GM12878 (cell line): ENCODE results near the gene RACK1. TPM values are rescaled to one million over a fixed set of nuclear protein-coding genes. Genes with fewer than 3 reads are reported as not detected.

ENCODE experiments used
- BHLHE40 ChIP-seq, 2 experiments: fragments of 450-650 bp in 1 of 2; IDR thresholded peaks; 2 replicates each; pipeline ENCODE4 v1.6.1; 2011 to 2017; ENCODE audit warnings: low read depth in 2 of 2, borderline replicate concordance in 1 of 2, improper control_type of control experiment in 1 of 2, low read length in 1 of 2, mild to moderate bottlenecking in 1 of 2
- IKZF2 ChIP-seq, 2 experiments: fragments of 450-650 bp; IDR thresholded peaks; 2 replicates each; pipeline ENCODE4 v1.6.1; 2017; ENCODE audit warnings: mild to moderate bottlenecking in 2 of 2, moderate library complexity in 2 of 2
- MXI1 ChIP-seq: fragments of 150-350 bp; IDR thresholded peaks from 2 replicates; pipeline ENCODE4 v1.6.1; 2011; ENCODE audit warnings: low read depth, mild to moderate bottlenecking, inconsistent platforms, low read length, improper control_type of control experiment
- NRF1 ChIP-seq: conservative IDR thresholded peaks from 2 replicates; pipeline ENCODE4 v1.6.1; 2011; ENCODE audit warnings: mild to moderate bottlenecking, low read depth, low read length, improper control_type of control experiment
- SUZ12 ChIP-seq: fragments of 200-600 bp; sonication (generic); IDR thresholded peaks from one replicate; pipeline ENCODE4 v1.6.1; 2018; ENCODE audit warnings: antibody characterized with exemption, mild to moderate bottlenecking; ENCODE audit not compliant: unreplicated experiment
- TBL1XR1 ChIP-seq: IDR thresholded peaks from 2 replicates; pipeline ENCODE4 v1.6.1; 2012; ENCODE audit warnings: low read depth, low read length, improper control_type of control experiment
- polyA plus RNA-seq, 11 experiments: library from polyadenylated mRNA; depleted of rRNA in 4 of 11; unstranded in 6 of 11; stranded (reverse) in 5 of 11; fragments of >200 nt; fragmentation: Nextera tagmentation in 4 of 11; fragmentation: Illumina TruSeq in 1 of 11; extraction: Ambion mirVana in 4 of 11; extraction: Trizol in 1 of 11; gene quantifications; 1 replicate in 1 of 11; 2 replicates in 10 of 11; pipeline versions ENCODE4 v1.2.1 to v1.2.3, GENCODE V29; 2011 to 2016; ENCODE audit warnings: inconsistent platforms in 2 of 11, missing spikeins in 2 of 11, low read depth in 1 of 11
- total RNA-seq, 4 experiments: library from RNA; depleted of rRNA in 3 of 4; stranded (reverse); fragments of >200 nt in 3 of 4; fragmentation: Illumina TruSeq in 1 of 4; extraction: Trizol in 1 of 4; gene quantifications; 2 replicates each; pipeline versions ENCODE4 v1.2.1 to v1.2.3, GENCODE V29; 2013 to 2021
- TF ChIP-seq, protein P1 (sequence below): fragments of 450-650 bp; IDR thresholded peaks from 2 replicates; pipeline ENCODE4 v1.6.1; 2017; ENCODE audit warnings: mild to moderate bottlenecking, moderate library complexity
- TF ChIP-seq, protein P2 (sequence below): fragments of 450-650 bp; IDR thresholded peaks from 2 replicates; pipeline ENCODE4 v1.6.1; 2017; ENCODE audit warnings: low read depth, mild to moderate bottlenecking, moderate library complexity

The RACK1 gene
- total and polyA plus RNA-seq, 10 of the 15 experiments (the other 5 are each of a cell fraction or from before 2014, with no cell fraction given) = 1,365 to 6,584 (median 4,167) TPM

- TF ChIP-seq, protein P1, sequence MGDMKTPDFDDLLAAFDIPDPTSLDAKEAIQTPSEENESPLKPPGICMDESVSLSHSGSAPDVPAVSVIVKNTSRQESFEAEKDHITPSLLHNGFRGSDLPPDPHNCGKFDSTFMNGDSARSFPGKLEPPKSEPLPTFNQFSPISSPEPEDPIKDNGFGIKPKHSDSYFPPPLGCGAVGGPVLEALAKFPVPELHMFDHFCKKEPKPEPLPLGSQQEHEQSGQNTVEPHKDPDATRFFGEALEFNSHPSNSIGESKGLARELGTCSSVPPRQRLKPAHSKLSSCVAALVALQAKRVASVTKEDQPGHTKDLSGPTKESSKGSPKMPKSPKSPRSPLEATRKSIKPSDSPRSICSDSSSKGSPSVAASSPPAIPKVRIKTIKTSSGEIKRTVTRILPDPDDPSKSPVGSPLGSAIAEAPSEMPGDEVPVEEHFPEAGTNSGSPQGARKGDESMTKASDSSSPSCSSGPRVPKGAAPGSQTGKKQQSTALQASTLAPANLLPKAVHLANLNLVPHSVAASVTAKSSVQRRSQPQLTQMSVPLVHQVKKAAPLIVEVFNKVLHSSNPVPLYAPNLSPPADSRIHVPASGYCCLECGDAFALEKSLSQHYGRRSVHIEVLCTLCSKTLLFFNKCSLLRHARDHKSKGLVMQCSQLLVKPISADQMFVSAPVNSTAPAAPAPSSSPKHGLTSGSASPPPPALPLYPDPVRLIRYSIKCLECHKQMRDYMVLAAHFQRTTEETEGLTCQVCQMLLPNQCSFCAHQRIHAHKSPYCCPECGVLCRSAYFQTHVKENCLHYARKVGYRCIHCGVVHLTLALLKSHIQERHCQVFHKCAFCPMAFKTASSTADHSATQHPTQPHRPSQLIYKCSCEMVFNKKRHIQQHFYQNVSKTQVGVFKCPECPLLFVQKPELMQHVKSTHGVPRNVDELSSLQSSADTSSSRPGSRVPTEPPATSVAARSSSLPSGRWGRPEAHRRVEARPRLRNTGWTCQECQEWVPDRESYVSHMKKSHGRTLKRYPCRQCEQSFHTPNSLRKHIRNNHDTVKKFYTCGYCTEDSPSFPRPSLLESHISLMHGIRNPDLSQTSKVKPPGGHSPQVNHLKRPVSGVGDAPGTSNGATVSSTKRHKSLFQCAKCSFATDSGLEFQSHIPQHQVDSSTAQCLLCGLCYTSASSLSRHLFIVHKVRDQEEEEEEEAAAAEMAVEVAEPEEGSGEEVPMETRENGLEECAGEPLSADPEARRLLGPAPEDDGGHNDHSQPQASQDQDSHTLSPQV = no peak
- TF ChIP-seq NRF1 (no peak), IKZF2 (IDR thresholded peaks at IDR 0.05) (no peak), SUZ12 (no peak), BHLHE40 (IDR thresholded peaks at IDR 0.05; ENCODE audit: borderline replicate concordance in 1 of 2, low read depth in 2 of 2, low read length in 1 of 2) (peak; percentile 77 to 87), MXI1 (peak; percentile 66), TBL1XR1 (peak; percentile 46; the same call in 1 of the 2 replicates)
- TF ChIP-seq, protein P2, sequence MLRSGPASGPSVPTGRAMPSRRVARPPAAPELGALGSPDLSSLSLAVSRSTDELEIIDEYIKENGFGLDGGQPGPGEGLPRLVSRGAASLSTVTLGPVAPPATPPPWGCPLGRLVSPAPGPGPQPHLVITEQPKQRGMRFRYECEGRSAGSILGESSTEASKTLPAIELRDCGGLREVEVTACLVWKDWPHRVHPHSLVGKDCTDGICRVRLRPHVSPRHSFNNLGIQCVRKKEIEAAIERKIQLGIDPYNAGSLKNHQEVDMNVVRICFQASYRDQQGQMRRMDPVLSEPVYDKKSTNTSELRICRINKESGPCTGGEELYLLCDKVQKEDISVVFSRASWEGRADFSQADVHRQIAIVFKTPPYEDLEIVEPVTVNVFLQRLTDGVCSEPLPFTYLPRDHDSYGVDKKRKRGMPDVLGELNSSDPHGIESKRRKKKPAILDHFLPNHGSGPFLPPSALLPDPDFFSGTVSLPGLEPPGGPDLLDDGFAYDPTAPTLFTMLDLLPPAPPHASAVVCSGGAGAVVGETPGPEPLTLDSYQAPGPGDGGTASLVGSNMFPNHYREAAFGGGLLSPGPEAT = peak; percentile 73; the same call in 1 of the 2 replicates
Measured at GRCh38 chr5:181243564-181244343, at the start of gene RACK1 (continued).
